COLO668 (cell line): ENCODE data around the gene SDHAF4.
"Not testable (repeated sequence)": the region's sequence is repeated elsewhere in the genome, so short reads cannot be mapped to it uniquely, and the experiment has no call there.

Experiments used
- DNase-seq: peaks from one replicate; lab custom pipeline; 2025; ENCODE audit not compliant: unreplicated experiment; lab: John Stamatoyannopoulos, UW

Gene SDHAF4

DNA sequence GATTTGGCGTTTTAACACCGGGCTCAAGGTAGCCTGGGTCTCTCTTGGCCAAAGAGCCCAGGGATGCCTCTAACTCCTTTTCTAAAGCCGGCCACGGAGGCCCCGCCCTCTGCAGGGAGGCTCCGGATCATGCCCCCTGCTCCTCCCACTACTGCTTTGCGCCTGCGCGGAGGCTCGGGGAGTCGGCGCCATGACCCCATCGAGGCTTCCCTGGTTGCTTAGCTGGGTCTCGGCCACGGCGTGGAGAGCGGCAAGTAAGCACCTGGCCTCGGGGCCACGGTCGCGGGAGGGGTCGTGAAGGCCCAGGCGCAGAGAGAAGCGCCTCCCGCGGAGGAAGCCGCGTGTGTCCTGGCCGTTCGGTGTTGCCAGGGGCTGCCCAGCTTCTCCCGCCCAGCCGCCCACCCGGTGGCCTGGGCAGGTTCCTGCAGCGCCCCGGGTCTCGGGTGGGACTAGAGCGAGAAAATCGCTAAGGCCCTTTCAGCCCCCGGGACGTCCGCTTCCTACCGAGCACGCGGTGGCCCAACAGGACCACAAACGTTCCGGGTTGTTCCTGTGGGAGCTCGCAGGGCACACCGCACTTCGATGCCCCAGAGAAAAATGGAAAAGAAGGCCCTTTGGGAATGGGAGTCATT lies at the start of gene SDHAF4:
SDHAF4 (plus strand) TSS at position 180 of the 632 bp plus-strand sequence; CDS start at position 191, 11 bp downstream.
- peak; percentile 91 for DNase-seq

DNA sequence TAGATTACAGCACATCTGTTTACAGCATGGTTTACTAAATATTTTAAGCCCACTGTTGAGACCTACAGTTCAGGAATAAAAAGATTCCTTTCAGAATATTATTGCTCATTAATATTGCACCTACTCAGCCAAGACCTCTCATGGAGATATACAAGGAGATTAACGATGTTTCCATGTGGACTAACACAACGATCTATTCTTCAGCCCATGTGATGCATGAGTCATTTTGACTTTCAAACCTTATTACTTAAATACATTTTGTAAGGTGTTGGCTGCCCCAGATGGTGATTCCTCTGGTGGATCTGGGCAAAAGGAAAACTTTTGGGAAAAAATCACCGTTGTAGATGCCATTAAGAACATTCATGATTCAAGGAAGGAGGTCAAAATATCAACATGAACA lies 48.0 kb upstream of the SDHAF4 start:
- DNase-seq = no peak

DNA sequence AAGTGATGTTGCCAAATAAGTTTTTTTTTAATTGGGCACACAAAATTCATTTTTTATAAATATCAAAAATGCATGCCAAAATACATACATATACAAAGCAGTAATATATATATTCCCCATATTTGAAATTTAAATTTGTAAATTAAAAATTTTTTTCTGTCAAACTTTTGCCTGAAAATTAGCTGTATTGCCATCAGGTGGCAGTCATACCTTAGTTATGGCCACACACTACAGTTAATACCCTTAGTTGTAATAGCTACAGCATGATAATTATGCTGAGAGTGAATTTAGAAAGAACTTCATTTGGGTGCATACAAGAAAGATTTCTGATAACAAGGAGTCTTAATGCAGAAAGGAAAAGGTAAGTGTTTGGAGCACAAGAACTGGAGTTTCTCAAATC lies 46.2 kb upstream of the SDHAF4 start:
- no peak for DNase-seq

DNA sequence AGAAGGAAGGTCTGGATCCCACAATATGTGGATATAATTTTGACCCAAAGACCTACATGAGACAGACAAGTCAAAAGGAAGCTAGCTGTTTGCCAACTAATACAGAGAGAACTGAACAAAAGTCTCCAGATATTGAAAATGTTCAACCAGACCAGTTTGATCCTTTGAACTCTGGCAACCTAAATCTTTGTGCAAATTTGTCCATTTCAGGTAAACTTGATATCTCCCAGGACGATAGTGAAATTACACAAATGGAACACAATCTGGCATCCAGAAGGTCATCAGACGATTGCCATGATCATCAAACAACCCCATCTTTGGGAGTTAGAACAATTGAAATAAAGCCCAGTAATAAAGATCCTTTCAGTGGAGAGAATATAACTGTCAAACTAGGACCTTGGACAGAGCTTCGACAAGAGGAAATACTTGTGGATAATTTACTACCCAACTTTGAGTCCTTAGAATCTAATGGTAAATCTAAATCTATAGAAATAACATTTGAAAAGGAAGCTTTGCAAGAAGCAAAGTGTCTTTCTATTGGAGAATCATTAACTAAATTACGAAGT lies 41.9 kb upstream of the SDHAF4 start:
- DNase-seq = no peak

DNA sequence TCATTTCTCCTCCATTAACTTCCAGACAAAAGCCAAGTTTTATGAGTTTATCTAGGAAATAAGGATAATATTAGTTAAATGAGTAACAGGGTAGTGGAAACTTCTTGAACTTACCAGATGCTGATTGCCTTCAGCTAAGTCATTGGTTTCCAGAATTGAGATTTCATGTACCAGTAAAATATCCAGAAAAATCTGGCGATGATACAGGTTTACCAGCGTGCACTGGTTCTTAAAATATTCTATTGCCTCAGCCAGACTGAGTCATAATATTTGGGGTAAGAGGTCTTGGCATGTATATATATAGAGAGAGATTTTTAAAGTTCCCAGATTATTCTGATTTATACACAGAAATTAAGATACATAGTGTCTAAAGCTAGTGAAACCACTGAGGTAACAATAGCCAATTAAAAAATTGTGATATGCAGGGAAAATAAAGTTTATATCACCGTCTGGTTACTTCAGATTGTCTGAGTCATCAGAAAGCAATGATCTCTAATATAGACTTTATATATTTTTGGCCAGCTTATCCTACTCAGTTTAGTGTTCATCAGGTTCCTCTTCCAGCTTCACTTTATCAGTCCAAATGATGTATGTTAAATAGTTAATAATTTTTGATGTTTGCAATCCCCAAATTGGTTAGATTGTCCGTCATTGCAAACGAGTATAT lies 39.5 kb upstream of the SDHAF4 start:
- DNase-seq = no peak

DNA sequence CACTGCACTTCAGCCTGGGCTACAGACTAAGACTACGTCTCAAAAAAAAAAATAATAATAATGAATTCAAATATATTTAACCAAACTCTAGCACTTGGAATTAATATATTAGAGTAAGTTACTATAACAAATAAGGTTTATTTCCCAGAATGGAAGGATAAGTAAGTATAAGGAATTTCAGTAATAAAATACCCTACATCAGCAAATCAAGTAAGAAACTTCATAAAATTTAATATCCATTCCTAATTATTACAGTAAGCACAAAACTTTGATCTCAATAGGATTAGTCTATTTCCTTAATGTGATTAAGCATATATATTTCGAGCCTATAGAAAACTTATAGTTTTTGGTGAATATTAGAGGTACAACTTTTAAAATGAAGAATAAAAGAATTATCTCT lies 36.7 kb upstream of the SDHAF4 start:
- DNase-seq = no peak

DNA sequence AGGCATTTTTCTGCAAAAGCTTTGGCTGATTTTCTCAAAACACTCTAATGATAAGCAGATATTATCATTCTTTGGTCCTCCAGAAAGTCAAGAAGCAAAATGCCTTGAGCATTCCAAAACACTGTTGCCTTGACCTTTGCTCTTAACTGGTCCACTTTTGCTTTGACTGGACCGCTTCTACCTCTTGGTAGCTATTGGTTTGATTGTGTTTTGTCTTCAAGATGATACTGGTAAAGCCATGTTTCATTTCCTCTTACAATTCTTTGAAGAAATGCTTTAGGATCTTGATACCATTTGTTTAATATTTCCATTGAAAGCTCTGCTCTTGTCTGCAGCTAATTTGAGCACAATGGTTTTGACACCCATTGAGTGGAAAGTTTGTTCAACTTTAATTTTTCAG lies 35.6 kb upstream of the SDHAF4 start:
- DNase-seq = no peak

DNA sequence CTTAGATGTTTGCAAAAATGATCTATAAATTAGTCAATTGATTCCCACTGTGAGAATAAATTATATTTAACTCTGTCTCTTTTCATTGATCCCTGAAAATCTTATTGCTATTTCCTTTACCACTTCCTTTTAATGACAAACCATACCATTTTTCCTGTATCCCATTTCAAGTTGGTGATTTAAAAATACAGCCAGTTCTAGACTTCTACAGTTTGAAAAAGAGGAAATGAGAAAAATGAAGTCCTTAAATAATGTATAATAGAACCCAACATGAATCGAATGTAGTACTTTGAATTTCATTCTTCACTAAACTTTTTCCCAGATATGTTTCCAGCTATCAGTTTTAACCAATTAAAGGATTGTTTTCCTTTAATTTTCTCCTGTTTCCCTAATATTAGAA lies 29.5 kb upstream of the SDHAF4 start:
- no peak for DNase-seq

DNA sequence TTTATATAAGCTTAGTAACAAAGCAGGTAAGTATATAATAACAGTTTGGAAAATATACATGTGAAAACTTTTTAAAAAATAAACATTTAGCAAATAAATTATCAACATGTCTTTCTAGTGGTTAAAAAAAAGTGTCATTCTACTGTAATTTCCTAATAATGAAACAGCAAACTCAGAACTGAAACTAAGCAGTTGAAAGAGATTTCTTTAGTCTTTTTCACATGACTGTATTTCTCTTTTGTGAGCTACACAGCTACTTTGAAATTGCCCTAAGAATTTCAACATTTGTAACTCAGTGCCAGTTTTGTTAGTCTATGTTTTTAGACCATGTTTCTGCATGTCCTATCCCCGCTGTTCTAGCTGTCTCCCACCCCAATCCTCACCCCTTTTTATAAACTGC lies 28.4 kb upstream of the SDHAF4 start:
- DNase-seq = no peak

DNA sequence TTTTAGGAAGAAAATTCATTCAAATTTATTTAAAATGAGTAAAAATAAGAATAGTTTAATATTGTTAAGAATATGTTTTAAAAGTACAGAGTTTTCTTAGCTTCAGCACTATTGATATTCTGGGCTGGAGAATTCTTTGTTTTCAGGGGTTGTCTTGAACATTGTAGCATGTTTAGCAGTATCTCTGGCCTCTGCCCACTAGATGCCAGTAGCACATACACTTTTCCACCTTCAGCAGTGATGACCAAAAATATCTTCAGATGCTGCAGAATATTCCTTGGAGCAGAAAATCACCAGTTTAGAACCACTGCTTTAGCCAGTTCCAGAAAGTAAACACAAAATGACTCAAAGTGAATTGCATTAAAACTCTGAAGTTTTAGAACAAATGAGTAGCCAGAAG lies 19.4 kb upstream of the SDHAF4 start:
- no peak for DNase-seq

DNA sequence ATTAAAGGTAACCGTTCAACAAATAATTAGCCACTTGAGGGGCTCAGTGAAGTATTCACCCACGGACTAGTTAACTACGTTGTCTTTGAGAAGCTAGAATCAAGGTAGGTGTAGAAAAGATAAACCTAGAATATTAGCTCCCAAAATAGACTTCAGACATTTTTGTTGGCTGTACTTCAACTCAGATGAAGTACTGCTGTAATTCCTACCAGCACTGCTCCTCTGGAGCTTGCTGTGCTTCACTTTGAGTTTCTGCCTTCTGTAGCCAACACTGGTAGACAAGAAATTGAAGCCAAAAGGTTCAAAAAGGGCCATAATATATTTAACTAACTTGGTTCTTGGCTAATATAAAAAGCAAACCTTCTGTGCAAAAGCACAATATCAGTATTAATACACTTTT lies 18.8 kb upstream of the SDHAF4 start:
- DNase-seq = no peak

DNA sequence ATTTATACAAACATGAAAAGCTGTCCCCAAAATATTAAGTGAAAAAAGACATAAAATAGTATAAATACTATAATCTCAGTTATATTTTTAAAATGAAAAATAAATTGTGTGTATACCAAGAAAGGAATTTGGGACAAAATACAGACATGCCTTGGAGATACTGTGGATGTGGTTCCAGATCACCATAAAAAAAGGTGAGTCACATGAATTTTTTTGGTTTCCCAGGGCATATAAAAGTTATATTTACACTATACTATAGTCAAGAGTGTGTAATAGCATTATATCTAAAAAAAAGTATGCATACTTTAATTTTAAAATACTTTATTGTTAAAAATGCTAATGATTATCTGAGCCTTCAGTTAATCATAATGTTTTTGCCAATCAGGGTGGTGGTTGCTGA lies 17.4 kb upstream of the SDHAF4 start:
- DNase-seq = no peak

DNA sequence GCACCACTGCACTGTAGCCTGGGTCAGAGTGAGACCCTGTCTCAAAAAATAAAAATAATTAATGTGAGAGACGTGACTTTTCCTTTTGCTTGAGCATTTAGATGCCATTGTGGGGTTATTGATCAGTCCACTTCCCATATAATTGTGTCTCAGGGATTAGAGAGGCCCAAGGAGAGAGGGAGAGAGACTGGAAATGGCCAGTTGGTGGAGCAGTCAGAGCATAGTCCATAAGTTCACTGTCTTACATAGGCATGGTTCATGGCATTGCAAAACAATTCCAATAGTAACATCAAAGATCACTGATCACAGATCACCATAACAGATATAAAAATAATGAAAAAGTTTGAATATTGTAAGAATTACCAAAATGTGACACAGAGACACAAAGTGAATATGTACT lies 15.2 kb upstream of the SDHAF4 start:
- no peak for DNase-seq

DNA sequence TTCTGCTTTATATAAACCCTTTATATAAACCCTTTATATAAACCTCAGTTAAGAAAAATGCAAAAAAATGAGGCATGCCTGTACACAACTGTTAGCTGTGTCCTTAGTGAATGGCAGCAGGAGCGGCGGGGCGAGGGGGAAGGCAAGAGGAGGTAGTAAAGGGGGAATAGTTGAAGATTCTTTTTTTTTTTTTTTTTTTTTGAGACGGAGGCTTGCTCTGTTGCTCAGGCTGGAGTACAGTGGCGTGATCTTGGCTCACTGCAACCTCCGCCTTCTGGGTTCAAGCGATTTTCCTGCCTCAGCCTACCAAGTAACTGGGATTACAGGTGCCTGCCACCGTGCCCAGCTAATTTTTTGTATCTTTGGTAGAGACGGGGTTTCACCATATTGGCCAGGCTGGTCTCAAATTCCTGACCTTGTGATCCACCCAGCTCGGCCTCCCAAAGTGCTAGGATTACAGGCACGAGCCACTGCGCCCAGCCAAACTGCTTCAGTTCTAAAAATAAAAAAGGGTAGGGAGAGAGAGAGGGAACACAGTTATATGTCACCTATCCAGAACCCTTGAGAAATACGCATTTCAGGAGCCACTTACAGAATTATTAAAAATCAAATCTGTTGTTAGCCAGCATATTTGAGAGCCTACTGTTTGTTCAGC lies 14.3 kb upstream of the SDHAF4 start:
- DNase-seq = not testable (repeated sequence)

DNA sequence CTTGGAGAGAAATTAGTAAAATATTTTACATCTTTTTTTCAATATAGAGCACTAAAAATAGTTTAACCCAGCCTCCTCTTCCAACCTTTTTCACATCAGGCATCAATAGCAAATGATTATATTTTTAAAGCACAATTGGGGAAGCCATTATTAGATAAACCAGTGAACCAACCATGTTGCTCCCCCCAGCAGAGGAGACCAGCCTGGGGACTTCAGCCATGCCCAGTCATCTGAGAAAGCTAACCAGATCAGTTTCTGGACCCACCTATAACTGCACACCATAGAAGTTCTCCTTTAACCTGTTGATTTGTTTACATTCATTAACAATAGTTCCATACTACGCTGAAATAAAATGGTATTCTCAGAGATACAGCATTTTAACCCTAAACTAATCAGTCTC lies 13.8 kb upstream of the SDHAF4 start:
- no peak for DNase-seq

DNA sequence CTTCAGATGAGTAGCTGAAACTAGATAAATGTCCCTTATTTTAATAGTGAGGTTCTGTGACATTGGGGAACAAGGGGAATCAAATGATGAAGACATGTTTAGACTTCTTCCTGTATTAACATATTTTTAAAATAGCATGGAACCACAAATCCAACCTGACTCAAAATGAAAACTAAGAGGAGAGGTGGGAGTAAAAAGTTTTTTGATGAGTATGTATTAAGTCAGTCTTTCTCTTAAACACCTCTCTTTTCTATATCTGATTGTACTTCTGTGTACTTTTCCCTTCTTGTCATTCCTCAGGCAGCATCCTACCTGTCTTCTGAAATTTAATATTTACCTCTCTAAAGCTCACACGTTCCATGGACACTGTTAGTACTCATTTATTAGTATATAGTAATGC lies 8.7 kb upstream of the SDHAF4 start:
- DNase-seq = no peak

DNA sequence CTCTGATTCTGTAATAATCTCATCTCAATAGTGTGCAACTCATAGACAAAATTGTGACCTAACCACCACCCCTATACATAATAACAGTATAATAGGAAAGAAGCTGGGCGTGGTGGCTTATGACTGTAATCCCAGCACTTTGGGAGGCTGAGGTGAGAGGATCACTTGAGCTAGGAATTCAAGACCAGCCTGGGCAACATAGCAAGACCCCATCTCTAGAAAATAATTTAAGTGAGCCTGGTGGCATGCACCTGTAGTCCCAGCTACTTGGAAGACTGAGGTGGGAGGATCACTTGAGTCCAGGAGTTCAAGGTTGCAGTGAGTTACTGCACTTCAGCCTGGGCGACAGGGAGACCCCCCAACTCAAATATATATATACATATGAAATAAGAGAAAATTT lies 4.3 kb upstream of the SDHAF4 start:
- DNase-seq = not testable (repeated sequence)

DNA sequence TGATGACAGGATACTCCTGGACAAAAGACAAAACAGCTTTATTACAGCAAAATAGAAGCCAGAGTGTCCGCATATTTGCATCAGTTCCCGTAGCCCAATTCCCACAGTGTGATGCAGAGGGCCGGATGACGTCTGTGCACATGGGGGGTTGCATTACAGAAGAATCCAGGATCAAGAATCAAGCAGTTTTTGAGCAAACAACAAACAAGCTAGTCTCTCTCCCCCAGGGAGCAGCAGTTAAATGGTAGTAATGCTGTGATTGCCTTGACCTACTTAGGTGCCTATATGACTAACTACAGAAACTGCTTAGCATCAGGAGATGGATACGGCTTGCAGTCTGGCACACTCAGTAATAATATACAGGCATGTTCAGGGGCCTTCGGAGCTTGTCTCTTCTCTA lies 3.2 kb upstream of the SDHAF4 start:
- DNase-seq = no peak

DNA sequence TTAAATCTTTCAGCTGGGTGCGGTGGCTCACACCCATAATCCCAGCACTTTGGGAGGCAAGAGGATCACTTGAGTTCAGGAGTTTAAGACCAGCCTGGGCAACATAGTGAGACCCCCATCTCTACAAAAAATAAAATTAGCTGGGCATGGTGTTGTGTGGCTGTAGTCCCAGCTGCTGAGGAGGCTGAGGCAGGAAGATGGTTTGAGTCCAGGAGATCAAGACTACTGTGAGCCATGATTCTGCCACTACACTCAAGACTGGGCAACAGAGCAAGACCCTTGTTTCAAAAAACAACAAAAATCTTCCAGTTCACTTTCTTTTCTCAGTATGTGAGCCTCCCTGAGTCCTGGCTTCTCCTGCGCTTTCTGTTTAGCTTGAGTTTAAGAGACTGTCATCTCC lies 7.9 kb downstream of the SDHAF4 start:
- no peak for DNase-seq

DNA sequence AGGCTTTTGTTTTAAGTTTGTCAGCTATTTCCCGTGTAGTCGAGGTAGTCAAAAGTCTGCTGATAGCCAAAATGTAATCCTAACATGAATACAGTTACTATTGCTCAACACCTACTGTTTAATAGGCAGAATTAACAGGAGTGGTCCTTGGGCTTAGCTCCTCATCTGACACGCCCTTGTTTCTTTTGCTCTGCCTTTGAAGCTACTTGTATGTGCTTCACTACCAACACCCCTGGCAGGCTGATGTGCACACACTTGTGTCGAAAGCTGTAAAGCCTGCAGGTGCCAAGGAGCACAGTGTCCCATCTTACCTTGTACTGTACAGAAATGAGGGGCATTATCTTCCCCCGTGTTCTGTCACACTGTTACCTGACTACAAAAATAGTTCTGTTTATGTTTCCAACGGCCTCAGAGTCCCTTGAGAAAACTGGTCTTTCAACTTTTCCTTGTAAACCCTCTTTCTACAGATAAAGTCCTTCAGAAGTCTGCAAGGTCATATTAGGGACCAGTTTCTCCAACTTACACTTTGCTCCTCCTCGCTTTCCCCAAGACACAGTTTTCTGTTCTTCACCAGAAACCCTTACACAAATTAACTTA lies 9.3 kb downstream of the SDHAF4 start:
- no peak for DNase-seq

DNA sequence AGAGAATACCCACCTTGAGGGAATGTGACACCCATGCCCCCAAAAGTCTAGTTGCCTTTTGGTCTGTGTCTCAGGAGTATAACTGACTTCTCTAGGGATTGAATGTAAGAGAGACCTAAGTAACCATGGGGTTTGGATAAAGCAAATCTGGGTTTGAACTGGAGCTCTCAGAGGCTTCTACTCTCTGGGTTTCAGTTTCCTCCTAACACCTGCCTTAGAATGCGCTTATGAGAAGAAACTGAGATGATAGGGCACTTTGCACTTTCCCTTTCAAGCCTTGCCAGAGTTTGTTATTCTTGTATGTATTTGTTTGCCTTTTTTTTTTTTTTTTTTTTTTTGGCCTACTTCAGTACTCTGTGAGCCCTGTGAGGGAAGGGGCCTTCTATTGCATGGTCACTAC lies 19.4 kb downstream of the SDHAF4 start:
- DNase-seq = no peak

DNA sequence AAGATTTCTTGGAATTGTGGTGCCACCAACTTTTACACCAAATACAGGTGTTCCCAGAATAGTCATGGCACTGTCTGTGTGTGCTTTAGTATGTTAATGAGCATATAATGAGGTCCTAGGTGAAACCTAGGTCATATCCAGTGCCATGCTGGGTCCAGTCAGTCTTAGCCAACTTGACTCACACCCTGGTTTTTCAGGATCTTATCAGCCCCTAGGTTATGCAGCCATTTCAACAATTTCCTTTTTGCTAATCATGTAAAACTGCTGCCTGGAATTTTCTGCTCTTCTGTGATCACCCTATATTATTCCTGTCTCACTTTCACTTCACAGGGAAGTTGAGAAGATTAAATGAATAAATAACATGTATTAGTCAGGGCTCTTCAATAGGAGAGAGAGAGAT lies 23.7 kb downstream of the SDHAF4 start:
- DNase-seq = no peak
